GM20000 (cell line): ENCODE data around the gene KDM4B.

Source experiments
- DNase-seq: peaks from one replicate; pipeline ENCODE4 v3.0.0; 2012; ENCODE audit warnings: low spot score
- CTCF ChIP-seq: IDR thresholded peaks from 2 replicates; pipeline ENCODE4 v1.5.1; 2012; ENCODE audit warnings: mild to moderate bottlenecking, control low read depth; ENCODE audit errors: extremely low read depth, missing control alignments

KDM4B gene

GRCh38 chr19:4987692-4988370 is 18.9 kb downstream of the KDM4B start:
- no peak for TF ChIP-seq CTCF
- DNase-seq, result no peak

- TF ChIP-seq CTCF, result no peak
- no peak for DNase-seq
Measured at GRCh38 chr19:4988770-4989251, 19.9 kb downstream of the KDM4B start.

GRCh38 chr19:4990306-4990705 is 21.4 kb downstream of the KDM4B start:
- no peak for DNase-seq
- no peak for TF ChIP-seq CTCF

- DNase-seq, result no peak
- no peak for TF ChIP-seq CTCF
Measured at GRCh38 chr19:4991538-4991937, 22.6 kb downstream of the KDM4B start.

GRCh38 chr19:4991996-4992698 is 23.2 kb downstream of the KDM4B start:
- TF ChIP-seq CTCF, result no peak
- no peak for DNase-seq

GRCh38 chr19:4993683-4994082 is 24.8 kb downstream of the KDM4B start:
- DNase-seq, result no peak
- no peak for TF ChIP-seq CTCF

- no peak for TF ChIP-seq CTCF
- DNase-seq, result no peak
Measured at GRCh38 chr19:4996701-4997100, 27.8 kb downstream of the KDM4B start.
